Endothelial cell of umbilical vein (primary cell): Measurements from ENCODE around the gene EPHA5. TPM values are rescaled to one million over a fixed set of nuclear protein-coding genes. Genes with fewer than 3 reads are reported as not detected.

Experiments used
- BruUV-seq: library from RNA; stranded (reverse); fragments of 400-500 nt; replicated peaks from 2 replicates; lab custom pipeline; 2021; lab: Mats Ljungman, UMichigan
- CTCF ChIA-PET: fragments of 300-600, 350-600 bp; sonication (Branson Sonifier 250); formaldehyde crosslinking; loops from one replicate; lab custom pipeline; 2021; ENCODE audit warnings: antibody characterized with exemption, inconsistent platforms; lab: Charles Lee
- POLR2A ChIA-PET: fragments of 300-600, 350-600 bp; sonication (Branson Sonifier 250); formaldehyde crosslinking; loops from one replicate; lab custom pipeline; 2021; ENCODE audit warnings: antibody characterized with exemption, inconsistent platforms; lab: Charles Lee
- DNase-seq: peaks from one replicate; pipeline ENCODE4 v3.0.0-alpha.2; 2011; ENCODE audit warnings: low read depth, low spot score
- FAIRE-seq: peaks from 2 replicates; lab custom pipeline; 2011; peaks lifted over from hg19 to GRCh38; lab: Jason Lieb, UNC
- H2AFZ ChIP-seq: 2 replicates; pipeline ENCODE4 v1.6.0; 2012; ENCODE audit warnings: low read depth, low read length, control low read depth, inconsistent platforms
- H3K27ac ChIP-seq: 2 replicates; pipeline ENCODE4 v1.5.1; 2011; ENCODE audit warnings: low read depth, mild to moderate bottlenecking, control low read depth, low read length, moderate library complexity; ENCODE audit not compliant: insufficient read depth
- H3K27me3 ChIP-seq, 2 experiments: 2 replicates each; pipeline versions ENCODE4 v1.6.0 to v1.6.1; 2011; ENCODE audit warnings: low read length in 2 of 2, mixed read lengths in 1 of 2; ENCODE audit not compliant: control insufficient read depth in 2 of 2, insufficient read depth in 2 of 2
- H3K36me3 ChIP-seq, 2 experiments: 2 replicates in 1 of 2; 3 replicates in 1 of 2; pipeline ENCODE4 v1.5.1; 2011; ENCODE audit warnings: low read length in 2 of 2, mild to moderate bottlenecking in 1 of 2, moderate library complexity in 1 of 2; ENCODE audit not compliant: control insufficient read depth in 2 of 2, insufficient read depth in 2 of 2; ENCODE audit errors: extremely low read depth in 1 of 2
- H3K4me1 ChIP-seq: 3 replicates; pipeline ENCODE4 v1.5.1; 2011; ENCODE audit warnings: mild to moderate bottlenecking, low read length; ENCODE audit not compliant: control insufficient read depth, insufficient read depth; ENCODE audit errors: extremely low read depth
- H3K4me2 ChIP-seq: 2 replicates; pipeline ENCODE4 v1.6.1; 2011; ENCODE audit warnings: low read length, control low read depth, mixed read lengths; ENCODE audit not compliant: insufficient read depth
- H3K4me3 ChIP-seq, 3 experiments: fragments of 200-600 bp in 1 of 3; sonication (generic), shearing (Covaris generic) in 1 of 3; replicated peaks in 1 of 3; 2 replicates each; pipeline ENCODE4 v1.5.1; 2011 to 2016; ENCODE audit warnings: control low read depth in 3 of 3, low read length in 3 of 3, mild to moderate bottlenecking in 2 of 3, inconsistent platforms in 1 of 3, low read depth in 1 of 3, moderate library complexity in 1 of 3; ENCODE audit not compliant: insufficient read depth in 1 of 3
- H3K79me2 ChIP-seq: 2 replicates; pipeline ENCODE4 v1.6.0; 2012; ENCODE audit warnings: low read length, inconsistent platforms; ENCODE audit not compliant: control insufficient read depth, insufficient read depth
- H3K9ac ChIP-seq: replicated peaks from 2 replicates; pipeline ENCODE3; 2011; ENCODE audit warnings: low read length, control low read depth; ENCODE audit not compliant: insufficient read depth; ENCODE audit errors: extremely low read depth
- H3K9me1 ChIP-seq: replicated peaks from 3 replicates; pipeline ENCODE4 v1.6.0; 2011; ENCODE audit warnings: mild to moderate bottlenecking, low read length; ENCODE audit not compliant: control insufficient read depth, insufficient read depth; ENCODE audit errors: extremely low read depth
- H3K9me3 ChIP-seq: replicated peaks from 2 replicates; pipeline ENCODE4 v1.5.1; 2012; ENCODE audit warnings: low read length, inconsistent platforms; ENCODE audit not compliant: control insufficient read depth, insufficient read depth
- H4K20me1 ChIP-seq: replicated peaks from 2 replicates; pipeline ENCODE3; 2011; ENCODE audit warnings: mild to moderate bottlenecking, low read length; ENCODE audit not compliant: control insufficient read depth, insufficient read depth; ENCODE audit errors: extremely low read depth
- EZH2 ChIP-seq: IDR thresholded peaks from 2 replicates; pipeline ENCODE4 v1.6.1; 2012; ENCODE audit warnings: borderline replicate concordance, low read depth, mild to moderate bottlenecking, moderate library complexity, low read length, inconsistent platforms; ENCODE audit not compliant: severe bottlenecking
- FOS ChIP-seq: IDR thresholded peaks from 2 replicates; pipeline ENCODE4 v1.6.1; 2011; ENCODE audit warnings: mild to moderate bottlenecking, low read length, moderate library complexity, borderline replicate concordance; ENCODE audit not compliant: insufficient read depth
- GATA2 ChIP-seq: IDR thresholded peaks from 2 replicates; pipeline ENCODE4 v1.7.0; 2011; ENCODE audit warnings: low read depth, mild to moderate bottlenecking, moderate library complexity, mixed read lengths, low read length; ENCODE audit not compliant: insufficient read length, insufficient read depth
- JUN ChIP-seq: IDR thresholded peaks from 2 replicates; pipeline ENCODE4 v1.6.1; 2011; ENCODE audit warnings: borderline replicate concordance, low read depth; ENCODE audit not compliant: insufficient read length, insufficient read depth
- MYC ChIP-seq: IDR thresholded peaks from one replicate; pipeline ENCODE4 v1.6.1; 2011; ENCODE audit warnings: mild to moderate bottlenecking, low read depth, low read length
- POLR2A ChIP-seq: IDR thresholded peaks from 2 replicates; pipeline ENCODE4 v1.6.1; 2012; ENCODE audit warnings: low read depth, mild to moderate bottlenecking, control low read depth, low read length
- POLR2AphosphoS5 ChIP-seq: IDR thresholded peaks from 2 replicates; pipeline ENCODE4 v1.6.1; 2012; ENCODE audit warnings: low read depth, mild to moderate bottlenecking, control low read depth, low read length, moderate library complexity; ENCODE audit not compliant: insufficient read depth
- dilution Hi-C: fragments of 300-500 bp; cut with MboI; formaldehyde crosslinking; loops from one replicate; pipeline ENCODE4 v1.15.0; 2019; ENCODE audit warnings: low sequenced_read_pairs; ENCODE audit not compliant: extremely low pct_ligation_motif_present
- intact Hi-C: fragments of 100-400 bp; cut with micrococcal nuclease; formaldehyde crosslinking; loops from one replicate; pipeline ENCODE4 v1.10.0; 2022
- polyA plus RNA-seq, 4 experiments: library from polyadenylated mRNA; depleted of rRNA in 3 of 4; stranded (reverse) in 3 of 4; unstranded in 1 of 4; fragments of >200 nt; gene quantifications; 2 replicates each; pipeline versions ENCODE4 v1.2.1 to v1.2.3, GENCODE V29; 2011 to 2012; ENCODE audit warnings: missing spikeins in 1 of 4
- total RNA-seq: library from RNA; stranded (reverse); gene quantifications from 2 replicates; pipeline ENCODE4 v1.2.3, GENCODE V29; 2021
- TF ChIP-seq, protein P1 (sequence below): IDR thresholded peaks from 2 replicates; pipeline ENCODE4 v1.6.1; 2011; ENCODE audit not compliant: insufficient read depth, insufficient read length
- TF ChIP-seq, protein P2 (sequence below), 2 donors: IDR thresholded peaks; 1 replicate in 1 of 2; 2 replicates in 1 of 2; pipeline ENCODE4 v1.5.1; 2011; ENCODE audit warnings: low read length in 2 of 2, mild to moderate bottlenecking in 2 of 2, moderate library complexity in 2 of 2, control low read depth in 1 of 2, inconsistent platforms in 1 of 2, low read depth in 1 of 2; ENCODE audit not compliant: insufficient read depth in 1 of 2; ENCODE audit errors: extremely low read depth in 1 of 2

The EPHA5 gene
- total and polyA plus RNA-seq, 2 donors (not counting 3 experiments of a cell fraction or from before 2014, with no cell fraction given): 0.31 to 0.39 TPM

DNA sequence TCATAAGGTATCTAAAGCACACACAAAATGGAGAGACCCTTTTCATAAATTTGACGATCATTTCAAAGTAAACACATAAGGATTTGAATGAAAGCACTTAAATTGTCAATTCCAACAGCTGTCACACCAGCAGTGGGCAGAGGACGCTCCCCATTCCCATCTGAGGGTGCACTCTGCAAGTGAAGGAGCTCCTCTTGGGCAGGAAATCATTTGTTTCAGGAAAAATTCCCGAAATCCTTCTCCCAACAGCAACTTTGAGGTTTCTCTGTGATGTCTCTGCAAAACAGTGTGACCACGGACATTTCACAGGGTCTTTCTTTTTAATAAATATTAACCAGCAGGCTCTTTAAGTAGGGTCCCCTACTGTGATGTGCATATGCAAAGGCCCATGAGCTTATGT, 111.0 kb downstream of the EPHA5 start:
- Histone ChIP-seq H2AFZ (peak overlapping the region; percentile 53), H3K27ac (no peak overlapping the region), H3K9me1 (no peaks in the 10 kb centered on the region), H3K9ac (no peak overlapping the region), H3K27me3 (no peaks in the 10 kb centered on the region), H3K4me1 (no peaks in the 10 kb centered on the region), H4K20me1 (no peaks in the 10 kb centered on the region), H3K4me2 (no peak overlapping the region), H3K9me3 (no peaks in the 10 kb centered on the region), H3K4me3 (no peak overlapping the region), H3K36me3 (no peaks in the 10 kb centered on the region), H3K79me2 (no peaks in the 10 kb centered on the region)
- FAIRE-seq: no peak
- BruUV-seq: no TSS peak
- TF ChIP-seq FOS (no peak), JUN (no peak)
- CTCF ChIA-PET: interaction anchor here (1.2 kb wide), 1 partner anchor 9 kb away, joined by 3 read pairs; no protein-coding TSS in a partner anchor
- intact Hi-C loops (no loop called here), dilution Hi-C loops (no loop called here)
- DNase-seq: no peak
- POLR2A ChIA-PET: no interaction called here

DNA sequence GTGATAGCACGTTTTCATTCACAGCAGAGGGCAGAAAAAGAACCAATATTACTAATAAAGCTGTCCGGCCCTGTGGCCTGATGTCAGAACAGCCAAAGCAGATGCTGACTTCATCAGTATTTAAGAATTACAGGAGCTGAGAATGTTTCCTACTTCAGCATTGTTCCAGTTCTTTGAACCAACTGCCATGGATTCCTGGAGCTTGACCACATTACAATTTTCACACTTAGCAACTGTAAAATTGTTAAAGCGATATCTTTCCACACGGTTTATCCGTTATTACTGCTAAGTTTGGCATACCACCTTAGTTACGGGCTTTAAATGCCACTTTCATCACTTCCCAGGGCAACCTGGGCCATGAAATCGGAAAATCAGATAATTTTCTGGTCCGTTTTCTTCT, 118.2 kb downstream of the EPHA5 start:
- Histone ChIP-seq H3K9ac (no peak overlapping the region), H3K4me1 (no peaks in the 10 kb centered on the region), H4K20me1 (no peaks in the 10 kb centered on the region), H3K36me3 (no peaks in the 10 kb centered on the region), H2AFZ (no peak overlapping the region), H3K27me3 (no peaks in the 10 kb centered on the region), H3K9me3 (no peaks in the 10 kb centered on the region), H3K79me2 (no peaks in the 10 kb centered on the region), H3K4me3 (no peak overlapping the region), H3K27ac (no peak overlapping the region), H3K9me1 (no peaks in the 10 kb centered on the region), H3K4me2 (no peak overlapping the region)
- intact Hi-C loops (no loop called here), dilution Hi-C loops (no loop called here)
- ChIA-PET CTCF (interaction anchor here (1.0 kb wide), 1 partner anchor 35 kb away, joined by 3 read pairs; no protein-coding TSS in a partner anchor), POLR2A (no interaction called here)
- no peak for TF ChIP-seq GATA2
- TF ChIP-seq JUN: no peak
- TF ChIP-seq EZH2: no peak
- no peak for TF ChIP-seq FOS
- TF ChIP-seq, protein P1, sequence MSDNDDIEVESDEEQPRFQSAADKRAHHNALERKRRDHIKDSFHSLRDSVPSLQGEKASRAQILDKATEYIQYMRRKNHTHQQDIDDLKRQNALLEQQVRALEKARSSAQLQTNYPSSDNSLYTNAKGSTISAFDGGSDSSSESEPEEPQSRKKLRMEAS: no peak
- TF ChIP-seq, protein P2, sequence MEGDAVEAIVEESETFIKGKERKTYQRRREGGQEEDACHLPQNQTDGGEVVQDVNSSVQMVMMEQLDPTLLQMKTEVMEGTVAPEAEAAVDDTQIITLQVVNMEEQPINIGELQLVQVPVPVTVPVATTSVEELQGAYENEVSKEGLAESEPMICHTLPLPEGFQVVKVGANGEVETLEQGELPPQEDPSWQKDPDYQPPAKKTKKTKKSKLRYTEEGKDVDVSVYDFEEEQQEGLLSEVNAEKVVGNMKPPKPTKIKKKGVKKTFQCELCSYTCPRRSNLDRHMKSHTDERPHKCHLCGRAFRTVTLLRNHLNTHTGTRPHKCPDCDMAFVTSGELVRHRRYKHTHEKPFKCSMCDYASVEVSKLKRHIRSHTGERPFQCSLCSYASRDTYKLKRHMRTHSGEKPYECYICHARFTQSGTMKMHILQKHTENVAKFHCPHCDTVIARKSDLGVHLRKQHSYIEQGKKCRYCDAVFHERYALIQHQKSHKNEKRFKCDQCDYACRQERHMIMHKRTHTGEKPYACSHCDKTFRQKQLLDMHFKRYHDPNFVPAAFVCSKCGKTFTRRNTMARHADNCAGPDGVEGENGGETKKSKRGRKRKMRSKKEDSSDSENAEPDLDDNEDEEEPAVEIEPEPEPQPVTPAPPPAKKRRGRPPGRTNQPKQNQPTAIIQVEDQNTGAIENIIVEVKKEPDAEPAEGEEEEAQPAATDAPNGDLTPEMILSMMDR (IDR thresholded peaks at IDR 0.05; ENCODE audit: extremely low read depth in 1 of 2, insufficient read depth in 1 of 2, low read depth in 1 of 2, low read length in 2 of 2): no peak
- no peak for TF ChIP-seq POLR2A
- no peak for TF ChIP-seq POLR2AphosphoS5
- TF ChIP-seq MYC: no peak
- DNase-seq: no peak
- no TSS peak for BruUV-seq
- FAIRE-seq: no peak
